T-helper 2 cell (primary cell): ENCODE measurements around the gene LYPD6B.

Source experiments
- DNase-seq, 5 experiments: peaks; one replicate each; pipeline versions ENCODE4 v3.0.0 to v3.0.0-alpha.2; 2012 to 2022

Gene LYPD6B

GRCh38 chr2:149129433-149129832, 90.9 kb downstream of the LYPD6B start:
- no peak for DNase-seq

DNA sequence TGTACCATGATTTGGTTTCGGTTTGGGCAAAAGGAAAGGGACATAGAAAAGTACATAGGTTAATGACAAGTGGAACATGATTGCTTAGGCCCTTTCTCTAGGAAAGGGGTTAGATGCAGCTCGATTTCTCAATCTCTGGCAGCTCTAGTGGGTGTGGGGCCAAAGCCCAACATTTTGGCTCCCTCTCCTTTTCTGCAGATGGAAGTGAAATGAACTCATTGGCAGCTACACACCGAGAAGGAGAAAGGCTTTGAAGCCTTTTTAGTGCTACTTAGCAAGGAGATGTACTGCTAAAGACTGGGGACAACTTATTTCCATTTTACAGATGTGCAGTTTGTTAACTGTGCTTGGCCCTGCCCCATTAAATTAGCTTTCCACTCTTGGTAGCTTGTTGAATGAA, 93.8 kb downstream of the LYPD6B start:
- no peak for DNase-seq

DNA sequence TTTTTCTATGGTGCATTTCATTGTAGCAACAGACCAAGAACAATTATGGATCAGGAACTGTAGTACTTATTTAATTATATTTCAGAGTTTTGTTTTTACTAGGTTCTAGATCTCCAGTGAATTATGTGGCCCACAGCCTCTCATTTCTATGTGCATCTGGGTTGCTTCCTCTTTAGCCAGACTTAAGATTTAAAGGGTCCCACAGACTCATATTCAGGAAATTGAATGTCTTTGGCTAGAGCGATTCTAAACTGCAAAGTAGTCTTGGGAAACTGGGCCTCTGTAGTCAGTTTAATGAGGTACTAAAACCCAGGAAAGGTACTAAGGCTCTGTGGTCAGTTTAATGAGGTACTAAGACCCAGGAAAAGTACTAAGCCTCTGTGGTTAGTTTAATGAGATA, 94.4 kb downstream of the LYPD6B start:
- no peak for DNase-seq

DNA sequence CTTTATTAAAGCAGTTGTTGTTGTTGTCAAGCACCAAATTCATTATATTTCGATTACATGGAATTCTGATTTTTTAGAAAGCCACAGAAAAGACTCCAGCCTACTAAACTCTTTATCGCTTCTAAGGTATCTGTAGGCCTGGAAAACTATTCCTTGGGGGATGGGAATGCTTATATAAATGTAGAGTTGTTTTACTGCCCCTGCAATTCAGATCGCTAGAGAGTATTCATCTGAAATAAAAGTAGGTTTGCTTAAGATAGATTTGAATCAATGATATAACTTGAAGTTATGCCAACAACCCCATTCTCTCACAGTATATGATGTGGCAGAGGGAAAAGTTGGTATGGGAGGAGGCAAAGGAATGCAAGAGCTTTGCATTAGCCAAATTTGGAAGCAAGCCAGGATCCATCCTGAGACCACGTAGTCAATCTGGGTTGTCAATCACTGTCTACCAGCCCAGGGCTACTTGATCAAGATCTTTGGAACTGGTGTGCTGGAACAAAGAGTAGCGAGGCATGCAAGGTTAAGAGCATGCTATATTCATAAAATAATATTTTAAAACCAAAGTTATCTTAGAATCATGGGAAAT, 95.9 kb downstream of the LYPD6B start:
- no peak for DNase-seq

GRCh38 chr2:149136111-149136510, 97.6 kb downstream of the LYPD6B start:
- no peak for DNase-seq

- no peak for DNase-seq
Observed at GRCh38 chr2:149141046-149141445, 102.5 kb downstream of the LYPD6B start.

GRCh38 chr2:149143734-149144133, 105.2 kb downstream of the LYPD6B start:
- no peak for DNase-seq

DNA sequence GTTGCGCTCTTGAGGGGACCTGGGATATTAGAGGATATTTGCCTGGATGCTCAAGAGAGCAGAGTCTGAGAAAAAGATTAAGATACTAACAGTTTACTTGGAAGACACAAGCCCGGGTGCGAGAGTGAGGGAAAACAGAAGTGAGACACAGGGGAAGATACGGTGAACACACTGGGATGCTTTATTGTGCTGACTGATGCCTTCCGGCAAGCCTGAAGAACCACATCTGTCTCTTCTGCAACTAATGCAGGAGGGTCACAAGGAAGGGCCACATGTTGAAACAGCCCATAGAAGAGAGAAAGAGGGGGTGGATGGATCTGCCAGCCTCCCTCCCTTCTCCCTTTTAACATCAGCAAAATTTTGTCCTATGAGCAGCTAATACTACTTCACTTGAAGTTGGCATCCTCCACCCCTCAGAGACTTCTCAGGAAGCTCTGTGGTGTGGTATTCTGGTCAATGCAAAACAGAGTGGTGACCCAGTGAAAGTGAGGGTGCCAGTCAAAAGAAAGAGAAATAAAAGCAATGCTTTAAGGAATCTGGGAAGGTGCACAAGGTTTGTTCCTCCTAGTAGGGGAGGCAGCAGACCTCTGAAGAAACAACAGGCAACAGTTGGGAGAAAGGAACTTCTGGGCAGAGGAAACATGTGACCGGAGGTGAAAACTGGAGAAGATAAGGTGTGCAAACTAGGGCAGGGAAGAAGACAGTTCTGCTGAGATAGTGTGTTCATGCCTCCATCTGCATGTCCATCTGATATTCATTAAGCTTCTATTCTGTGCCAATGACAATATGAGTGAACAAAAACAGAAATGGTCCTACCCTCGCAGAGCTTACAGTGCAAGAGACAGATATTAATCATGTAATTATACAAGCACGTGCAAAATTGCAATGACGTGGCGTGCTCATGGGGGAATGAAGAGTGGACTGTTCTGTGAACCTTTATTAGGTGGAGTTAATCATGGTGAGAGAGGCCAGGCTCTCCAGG, 107.1 kb downstream of the LYPD6B start:
- DNase-seq = peak in 1 of 5 experiments; percentile 11

DNA sequence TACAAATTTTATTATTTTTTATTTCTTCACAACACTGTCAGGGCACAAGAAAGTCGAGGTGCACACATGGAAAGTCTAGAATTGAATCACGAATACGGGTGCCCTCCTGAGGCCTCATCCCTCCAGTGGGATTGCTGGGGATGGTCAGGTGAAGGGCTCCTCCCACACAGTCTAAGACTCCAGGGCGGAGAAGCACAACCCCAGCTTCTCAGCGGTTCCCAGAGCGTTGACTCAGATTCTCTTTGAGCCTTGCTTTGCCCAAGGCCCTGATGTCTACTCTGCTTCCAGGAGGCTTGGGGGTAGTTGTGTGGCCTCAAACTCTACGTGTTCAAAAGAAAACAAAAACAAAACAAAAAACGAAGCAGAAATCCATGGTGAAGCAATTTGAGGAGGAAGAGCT, 108.4 kb downstream of the LYPD6B start:
- DNase-seq = no peak

DNA sequence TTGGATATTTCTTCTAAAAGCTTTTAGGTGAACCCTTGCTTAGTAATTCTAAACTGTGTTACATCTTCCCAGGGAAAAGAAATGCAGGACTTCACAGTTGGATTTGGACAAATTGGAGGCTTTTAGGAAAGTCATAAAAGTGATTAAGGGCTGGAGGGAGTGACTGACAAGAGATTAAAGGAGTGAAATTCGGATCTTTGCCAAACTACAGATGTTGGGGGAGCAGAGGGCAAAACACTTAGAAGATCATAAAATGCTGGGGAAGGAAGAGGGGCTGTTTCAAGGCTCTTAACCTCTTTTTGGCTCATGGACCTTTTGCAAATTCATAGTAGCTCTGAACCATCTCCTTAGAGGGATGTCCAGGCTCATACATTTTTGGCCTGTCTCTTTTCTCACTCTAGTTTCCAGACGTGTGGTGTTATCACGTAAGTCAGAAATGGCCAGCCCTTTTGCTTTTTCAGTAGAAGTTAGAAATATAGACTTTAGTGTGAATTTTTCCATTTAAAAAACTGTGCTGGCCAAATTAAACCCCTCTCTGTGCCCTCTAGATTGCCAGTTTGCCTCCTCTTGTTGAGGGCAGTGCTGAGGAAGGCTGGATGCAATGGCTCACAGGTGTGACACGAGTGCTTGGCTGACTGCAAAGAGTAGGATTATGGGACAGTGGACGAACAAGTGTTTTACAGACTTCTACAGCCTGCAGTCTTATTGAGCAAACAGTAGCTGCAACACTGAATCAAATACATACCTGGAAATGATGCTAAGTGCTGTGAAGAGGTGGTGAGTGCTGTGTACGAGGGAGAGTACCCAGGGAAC, 109.9 kb downstream of the LYPD6B start:
- no peak for DNase-seq

DNA sequence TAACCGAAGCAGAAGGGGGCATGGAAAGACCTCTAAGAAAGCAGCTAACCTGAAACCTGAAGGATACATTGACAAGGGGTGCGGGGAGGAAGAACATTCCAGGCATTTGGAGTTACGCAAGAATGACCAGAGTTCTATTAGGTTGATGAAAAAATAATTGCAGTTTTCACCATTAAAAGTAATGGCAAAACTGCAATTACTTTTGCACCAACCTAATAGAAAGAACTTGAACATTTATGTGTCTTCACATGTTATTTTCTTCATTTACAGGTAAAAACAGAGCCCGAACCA, 110.5 kb downstream of the LYPD6B start:
- no peak for DNase-seq

DNA sequence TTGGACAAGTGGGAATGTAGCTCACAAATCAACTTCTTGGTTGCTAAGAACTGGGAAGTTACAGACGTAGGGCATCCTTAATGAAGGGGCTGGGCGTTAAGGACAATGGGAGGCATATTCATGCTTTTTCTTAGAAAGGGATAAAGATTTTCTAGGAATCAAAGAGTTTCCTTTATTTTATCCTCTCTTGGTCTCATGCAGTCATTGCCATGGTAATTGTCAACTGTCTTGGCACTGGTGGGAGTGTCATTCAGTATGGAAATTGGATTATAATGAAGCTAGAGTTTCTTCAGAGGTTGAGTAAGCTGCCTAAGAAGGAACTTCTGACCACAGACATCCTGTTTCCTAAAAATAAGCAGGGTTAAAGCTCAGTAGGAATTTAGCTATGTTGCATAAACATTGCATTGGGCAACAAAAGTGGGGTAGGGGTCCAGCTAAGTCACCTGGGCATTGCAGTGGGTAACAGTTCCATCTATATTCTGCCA, 114.0 kb downstream of the LYPD6B start:
- no peak for DNase-seq

DNA sequence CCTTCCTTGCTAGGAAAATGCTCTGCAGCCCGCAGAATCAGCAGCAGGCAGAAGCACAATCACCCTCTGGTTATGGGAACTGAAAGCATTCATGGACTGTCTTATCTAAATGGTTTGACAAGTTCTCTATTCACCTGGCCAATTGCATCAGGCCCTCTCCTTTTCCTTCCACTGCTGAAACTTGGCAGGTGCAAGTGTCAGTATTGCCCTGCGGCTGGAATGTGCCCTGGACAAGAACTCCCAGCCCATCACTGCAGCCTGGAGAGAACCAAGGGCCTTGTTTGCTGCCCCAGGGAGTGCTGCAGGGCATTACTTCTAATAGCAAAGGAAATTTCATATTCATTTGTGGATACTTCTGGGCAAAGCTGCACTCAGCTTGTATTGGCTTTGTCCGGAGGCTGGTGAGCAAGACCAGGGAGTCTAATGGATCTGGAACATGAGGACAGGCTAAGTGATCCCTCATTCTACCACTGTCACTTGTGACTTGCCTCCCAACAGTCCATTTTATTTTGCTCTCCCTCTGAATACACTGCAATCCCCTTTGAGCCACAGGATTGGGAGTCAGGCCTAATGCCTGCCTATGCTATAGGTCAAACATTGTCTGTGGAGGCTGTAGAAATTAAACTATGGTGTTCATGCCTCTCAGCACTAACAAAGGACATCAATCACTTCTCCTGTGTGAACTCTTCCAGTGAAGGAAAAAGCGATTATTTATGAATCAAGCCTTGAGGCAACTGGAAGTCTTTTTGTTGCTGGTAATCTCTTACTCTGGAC, 116.9 kb downstream of the LYPD6B start:
- no peak for DNase-seq

DNA sequence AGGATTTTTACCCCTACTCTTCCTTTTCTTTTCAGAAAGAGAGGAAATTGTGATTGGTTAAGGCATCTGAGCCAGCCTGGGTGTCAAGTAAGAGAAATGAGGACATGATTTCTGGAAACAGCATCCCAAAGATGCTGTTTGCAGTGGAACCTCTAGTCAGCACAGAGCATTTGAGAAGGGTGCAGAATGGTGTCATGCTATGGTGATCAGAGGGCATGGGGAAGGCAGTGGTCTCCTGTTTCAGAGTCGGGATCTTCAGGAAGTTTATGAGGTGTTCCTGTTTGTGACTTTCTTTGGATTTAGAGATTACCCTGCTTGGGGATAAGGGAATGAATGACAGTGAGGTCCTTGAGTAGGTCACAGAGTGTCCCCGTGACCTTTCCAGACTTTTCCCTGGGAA, 117.5 kb downstream of the LYPD6B start:
- no peak for DNase-seq

GRCh38 chr2:149156971-149157740, 118.7 kb downstream of the LYPD6B start:
- no peak for DNase-seq

GRCh38 chr2:149158957-149159356, 120.5 kb downstream of the LYPD6B start:
- DNase-seq = no peak

DNA sequence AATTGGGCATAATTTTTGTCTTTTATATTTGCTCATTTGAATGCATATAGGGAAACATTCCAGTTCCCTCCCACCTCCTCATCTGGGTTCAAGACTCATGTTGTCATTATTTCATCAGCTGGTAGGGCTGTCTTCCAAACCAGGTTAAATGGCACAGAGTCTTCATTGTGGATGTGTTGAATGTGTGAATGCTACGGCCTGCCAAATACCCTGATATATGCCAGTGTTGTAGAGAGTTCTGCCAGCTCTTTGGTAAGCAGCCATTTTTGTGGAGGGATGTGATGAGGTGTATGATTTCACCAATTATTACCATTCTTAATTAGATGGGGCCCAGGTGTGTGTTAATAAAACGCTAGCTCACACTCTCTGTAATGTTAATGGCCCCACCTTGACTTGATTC, 121.7 kb downstream of the LYPD6B start:
- DNase-seq = no peak

GRCh38 chr2:149160701-149161217, 122.3 kb downstream of the LYPD6B start:
- peak in 3 of 5 experiments; percentile 1 to 79 (median 11) for DNase-seq

GRCh38 chr2:149161481-149162225, 123.2 kb downstream of the LYPD6B start:
- no peak for DNase-seq

GRCh38 chr2:149164296-149164695, 125.8 kb downstream of the LYPD6B start:
- no peak for DNase-seq

GRCh38 chr2:149164827-149165226, 126.3 kb downstream of the LYPD6B start:
- no peak for DNase-seq
